Measurements from ENCODE around the gene MYT1. TPM values are rescaled to one million over a fixed set of nuclear protein-coding genes. Genes with fewer than 3 reads are reported as not detected.

The MYT1 gene
- total RNA-seq, 1 experiment from 2014 or later: 7.1 TPM

DNA sequence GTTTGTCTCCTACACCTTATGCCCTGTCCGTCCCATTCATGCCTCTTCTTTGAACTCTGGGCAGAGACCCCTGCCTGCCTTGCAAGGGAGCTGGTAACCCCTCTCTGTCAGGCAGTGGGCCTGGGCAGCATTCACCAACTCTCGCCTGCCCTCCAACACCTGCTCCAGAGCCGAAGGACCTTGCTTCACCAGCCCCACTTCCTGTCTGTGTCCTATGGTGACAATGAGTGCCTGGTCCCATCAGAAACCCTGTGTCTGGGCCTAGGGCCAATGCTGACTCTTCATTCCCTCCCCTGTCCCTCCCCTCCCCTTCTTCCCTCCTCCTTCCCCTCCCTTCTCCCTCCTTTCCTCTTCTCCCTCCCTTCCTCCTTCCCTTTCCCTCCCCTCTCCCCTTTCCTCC, 68.5 kb downstream of the MYT1 start:
- intact Hi-C loops (cut with micrococcal nuclease): no loop called here
- ATAC-seq: peak; percentile 65
- Histone ChIP-seq H3K4me3 (replicated peaks in 1 of 2; ENCODE audit: low read depth in 1 of 2, low read length in 2 of 2) (no peak overlapping the region), H2AFZ (ENCODE audit: low read depth, low read length, poor library complexity, severe bottlenecking) (no peak overlapping the region), H3K4me2 (ENCODE audit: low read length) (no peak overlapping the region), H3K9me3 (ENCODE audit: control insufficient read depth in 1 of 2, insufficient read depth in 1 of 2, low read depth in 1 of 2, low read length in 2 of 2) (no peaks in the 10 kb centered on the region), H3K27me3 (ENCODE audit: insufficient read depth, low read length) (no peaks in the 10 kb centered on the region), H4K20me1 (ENCODE audit: insufficient read depth) (no peaks in the 10 kb centered on the region), H3K4me1 (ENCODE audit: control insufficient read depth in 1 of 2, insufficient read depth in 2 of 2, low read length in 2 of 2) (peaks cover 0 to 4% of the 10 kb centered on the region in 2 experiments; a peak in 1 of 4 replicates), H3K9ac (ENCODE audit: low read length) (no peak overlapping the region), H3K79me2 (ENCODE audit: insufficient read depth, low read length) (no peaks in the 10 kb centered on the region), H3K9me2 (ENCODE audit: insufficient read depth) (no peaks in the 10 kb centered on the region), H3K27ac (ENCODE audit: low read depth, low read length) (no peak overlapping the region), H3K36me3 (ENCODE audit: control insufficient read depth in 1 of 2, insufficient read depth in 2 of 2, low read length in 2 of 2) (no peaks in the 10 kb centered on the region)
- no TSS peak for BruUV-seq (replicated peaks)
- ChIA-PET RAD21 (ENCODE audit: low non-redundant PET in 1 of 2, low total read pairs in 2 of 2, uncharacterized antibody in 2 of 2, unreplicated experiment in 2 of 2) (no interaction called here), CTCF (no interaction called here), POLR2A (no interaction called here)
- DNase-seq (ENCODE audit: low read depth, low spot score): no peak
- TF ChIP-seq ZBTB33 (IDR thresholded peaks at IDR 0.05; ENCODE audit: extremely low read depth, insufficient replicate concordance, low read length) (no peak), EGR1 (IDR thresholded peaks at IDR 0.05; ENCODE audit: low read depth) (no peak), FOSL1 (IDR thresholded peaks at IDR 0.05; ENCODE audit: low read depth) (no peak), CEBPB (IDR thresholded peaks at IDR 0.05; ENCODE audit: low read depth) (no peak), SP1 (IDR thresholded peaks at IDR 0.05; ENCODE audit: low read depth) (no peak), ATF3 (IDR thresholded peaks at IDR 0.05) (no peak)
- TF ChIP-seq, protein P1, sequence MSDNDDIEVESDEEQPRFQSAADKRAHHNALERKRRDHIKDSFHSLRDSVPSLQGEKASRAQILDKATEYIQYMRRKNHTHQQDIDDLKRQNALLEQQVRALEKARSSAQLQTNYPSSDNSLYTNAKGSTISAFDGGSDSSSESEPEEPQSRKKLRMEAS (IDR thresholded peaks at IDR 0.05): no peak

DNA sequence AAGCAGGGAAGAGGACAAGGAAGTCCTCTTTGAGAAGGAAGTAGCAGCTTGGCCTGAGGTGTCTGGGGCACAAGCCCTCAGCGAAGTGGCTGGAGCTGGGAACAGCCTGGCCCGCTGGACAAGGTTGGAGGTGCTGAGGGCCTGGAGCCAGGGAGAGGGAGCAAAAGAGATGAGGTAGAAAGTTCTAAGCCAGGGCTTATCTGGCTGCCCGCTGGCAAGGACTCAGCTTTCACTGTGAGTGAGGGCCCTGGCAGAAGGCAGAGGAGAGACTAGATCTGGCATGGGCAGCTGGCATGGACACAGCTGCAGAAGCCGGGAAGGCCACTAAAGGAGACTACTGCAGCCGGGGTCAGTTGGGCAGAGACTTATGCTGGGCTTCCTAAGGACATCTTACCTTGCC, 69.5 kb downstream of the MYT1 start:
- H3K27me3 ChIP-seq (ENCODE audit: insufficient read depth, low read length): no peaks in the 10 kb centered on the region
- no peaks in the 10 kb centered on the region for H3K9me2 ChIP-seq (ENCODE audit: insufficient read depth)
- H3K9ac ChIP-seq (ENCODE audit: low read length): no peak overlapping the region
- ChIA-PET POLR2A (no interaction called here), RAD21 (ENCODE audit: low non-redundant PET in 1 of 2, low total read pairs in 2 of 2, uncharacterized antibody in 2 of 2, unreplicated experiment in 2 of 2) (no interaction called here), CTCF (no interaction called here)
- no peaks in the 10 kb centered on the region for H3K36me3 ChIP-seq (ENCODE audit: control insufficient read depth in 1 of 2, insufficient read depth in 2 of 2, low read length in 2 of 2)
- no peak for DNase-seq (ENCODE audit: low read depth, low spot score)
- intact Hi-C loops (cut with micrococcal nuclease): no loop called here
- no TSS peak for BruUV-seq (replicated peaks)
- no peaks in the 10 kb centered on the region for H3K79me2 ChIP-seq (ENCODE audit: insufficient read depth, low read length)
- H3K4me2 ChIP-seq (ENCODE audit: low read length): no peak overlapping the region
- no peak for ATAC-seq
- H3K4me1 ChIP-seq (ENCODE audit: control insufficient read depth in 1 of 2, insufficient read depth in 2 of 2, low read length in 2 of 2): peaks cover 0 to 4% of the 10 kb centered on the region in 2 experiments; a peak in 1 of 4 replicates
- H3K9me3 ChIP-seq (ENCODE audit: control insufficient read depth in 1 of 2, insufficient read depth in 1 of 2, low read depth in 1 of 2, low read length in 2 of 2): no peaks in the 10 kb centered on the region
- H3K4me3 ChIP-seq (replicated peaks in 1 of 2; ENCODE audit: low read depth in 1 of 2, low read length in 2 of 2): no peak overlapping the region
- no peak overlapping the region for H3K27ac ChIP-seq (ENCODE audit: low read depth, low read length)
- H2AFZ ChIP-seq (ENCODE audit: low read depth, low read length, poor library complexity, severe bottlenecking): no peak overlapping the region
- TF ChIP-seq EGR1 (IDR thresholded peaks at IDR 0.05; ENCODE audit: low read depth) (no peak), EZH2 (IDR thresholded peaks at IDR 0.05) (no peak), REST (IDR thresholded peaks at IDR 0.05; ENCODE audit: low read depth) (no peak), CTCF (IDR thresholded peaks at IDR 0.05 in 2 of 3, conservative IDR thresholded peaks at IDR 0.05 in 1 of 3; ENCODE audit: borderline replicate concordance in 1 of 3, insufficient read depth in 1 of 3, low read depth in 2 of 3, low read length in 2 of 3) (no peak), FOSL1 (IDR thresholded peaks at IDR 0.05; ENCODE audit: low read depth) (no peak), POLR2AphosphoS5 (IDR thresholded peaks at IDR 0.05; ENCODE audit: low read depth, low read length) (no peak)
- TF ChIP-seq, protein P1 (IDR thresholded peaks at IDR 0.05): no peak
- no peaks in the 10 kb centered on the region for H4K20me1 ChIP-seq (ENCODE audit: insufficient read depth)

Measured in HCT116 (cell line).